Measurements from ENCODE around the gene TDRD6. TPM values are rescaled to one million over a fixed set of nuclear protein-coding genes. Genes with fewer than 3 reads are reported as not detected.

The TDRD6 gene
- total RNA-seq, 1 experiment from 2014 or later, result 0.57 TPM

GRCh38 chr6:46735720-46736031, 48.0 kb downstream of the TDRD6 start:
- Histone ChIP-seq H3K9me2 (ENCODE audit: insufficient read depth) (no peaks in the 10 kb centered on the region), H3K27ac (ENCODE audit: low read depth, low read length) (peak overlapping the region; percentile 43; the same call in 1 of the 2 replicates), H3K9ac (ENCODE audit: low read length) (peak overlapping the region; percentile 64), H3K79me2 (ENCODE audit: insufficient read depth, low read length) (no peaks in the 10 kb centered on the region), H3K27me3 (ENCODE audit: insufficient read depth, low read length) (no peaks in the 10 kb centered on the region), H3K4me2 (ENCODE audit: low read length) (peak overlapping the region; percentile 98), H2AFZ (ENCODE audit: low read depth, low read length, poor library complexity, severe bottlenecking) (peak overlapping the region; percentile 99), H3K9me3 (ENCODE audit: control insufficient read depth in 1 of 2, insufficient read depth in 1 of 2, low read depth in 1 of 2, low read length in 2 of 2) (no peaks in the 10 kb centered on the region), H3K36me3 (ENCODE audit: control insufficient read depth in 1 of 2, insufficient read depth in 2 of 2, low read length in 2 of 2) (no peaks in the 10 kb centered on the region), H3K4me1 (ENCODE audit: control insufficient read depth in 1 of 2, insufficient read depth in 2 of 2, low read length in 2 of 2) (peaks cover 16 to 32% of the 10 kb centered on the region in 2 experiments), H4K20me1 (ENCODE audit: insufficient read depth) (no peaks in the 10 kb centered on the region), H3K4me3 (replicated peaks in 1 of 2; ENCODE audit: low read depth in 1 of 2, low read length in 2 of 2) (peak overlapping the region; percentile 45 to 76)
- ChIA-PET RAD21 (ENCODE audit: low non-redundant PET in 1 of 2, low total read pairs in 2 of 2, uncharacterized antibody in 2 of 2, unreplicated experiment in 2 of 2) (no interaction called here), CTCF (no interaction called here), POLR2A (no interaction called here)
- DNase-seq (ENCODE audit: low read depth, low spot score), result no peak
- intact Hi-C loops (cut with micrococcal nuclease), result loop anchor here (10.0 kb wide), 1 partner anchor 309 kb away; the partner anchor contains the start of gene ADGRF1
- ATAC-seq, result no peak; the same call in 1 of the 2 replicates
- BruUV-seq (replicated peaks), result no TSS peak
- TF ChIP-seq EGR1 (IDR thresholded peaks at IDR 0.05; ENCODE audit: low read depth) (no peak), YY1 (IDR thresholded peaks at IDR 0.05; ENCODE audit: extremely low read depth, insufficient replicate concordance, low read depth, low read length) (no peak), REST (IDR thresholded peaks at IDR 0.05; ENCODE audit: low read depth) (no peak), TCF7L2 (IDR thresholded peaks at IDR 0.05; ENCODE audit: borderline replicate concordance, extremely low read depth, insufficient read depth, insufficient read length) (no peak), CBX3 (IDR thresholded peaks at IDR 0.05; ENCODE audit: low read depth) (no peak), SIN3A (IDR thresholded peaks at IDR 0.05; ENCODE audit: low read depth) (no peak), EZH2 (IDR thresholded peaks at IDR 0.05) (no peak), MAX (IDR thresholded peaks at IDR 0.05) (no peak), EZH2phosphoT487 (IDR thresholded peaks at IDR 0.05; ENCODE audit: borderline replicate concordance) (no peak), FOSL1 (IDR thresholded peaks at IDR 0.05; ENCODE audit: low read depth) (no peak), CEBPB (IDR thresholded peaks at IDR 0.05; ENCODE audit: low read depth) (no peak), POLR2A (IDR thresholded peaks at IDR 0.05; ENCODE audit: borderline replicate concordance, extremely low read depth, insufficient read depth, insufficient read length) (no peak)
